Eye (tissue), 1 donor: ENCODE results near the gene AOPEP.
A peak's percentile ranks its signal among the peaks of the same experiment; 100 is the strongest.

ENCODE experiments used
- DNase-seq: peaks from one replicate; pipeline ENCODE4 v3.0.0-alpha.2; 2015

AOPEP gene

DNA sequence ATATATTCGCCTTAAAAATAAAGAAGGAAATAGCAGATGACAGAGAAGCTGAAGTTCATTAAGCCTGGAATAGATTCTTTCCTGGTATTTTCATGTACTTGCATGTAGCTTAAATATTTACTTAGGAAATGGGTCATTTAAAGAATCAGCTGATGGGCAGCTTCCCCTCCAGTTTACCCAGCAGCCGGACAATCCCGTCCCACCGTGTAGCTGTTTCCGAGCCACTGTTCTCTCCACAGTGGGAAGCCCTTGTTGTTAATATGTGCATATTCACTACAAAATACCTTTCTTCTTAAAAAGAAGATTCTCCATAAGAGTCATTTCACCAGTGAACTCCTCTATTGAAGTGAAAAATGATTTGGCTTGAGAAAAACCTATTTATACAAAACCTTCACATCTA lies 404.0 kb downstream of the AOPEP start:
- no peak for DNase-seq

- DNase-seq = peak; percentile 94
These were observed 404.8 kb downstream of the AOPEP start for GRCh38 chr9:95131023-95131943.

GRCh38 chr9:95132366-95133324 lies 406.1 kb downstream of the AOPEP start:
- no peak for DNase-seq

GRCh38 chr9:95133325-95133705 lies 406.8 kb downstream of the AOPEP start:
- DNase-seq = peak; percentile 46

GRCh38 chr9:95134457-95134881 lies 408.0 kb downstream of the AOPEP start:
- no peak for DNase-seq

GRCh38 chr9:95135756-95136155 lies 409.3 kb downstream of the AOPEP start:
- DNase-seq = no peak
